Body of pancreas (tissue), 4 donors: ENCODE results near the gene CAMK1D.

Experiments
- CTCF ChIP-seq, 7 experiments: fragments of 450-650 bp in 4 of 7; fragments of 200-600 bp in 3 of 7; sonication (generic) in 3 of 7; IDR thresholded peaks; one replicate each; pipeline ENCODE4 v1.5.1; 2016 to 2019; ENCODE audit warnings: antibody characterized with exemption in 7 of 7
- POLR2A ChIP-seq, 3 donors: fragments of 450-650 bp; IDR thresholded peaks; one replicate each; pipeline ENCODE4 v1.6.1; 2016; ENCODE audit warnings: antibody characterized with exemption in 3 of 3, mild to moderate bottlenecking in 2 of 3

GRCh38 chr10:12471135-12471534 lies 121.8 kb downstream of the CAMK1D start:
- TF ChIP-seq CTCF (IDR thresholded peaks at IDR 0.05): no peak
- TF ChIP-seq POLR2A (IDR thresholded peaks at IDR 0.05): no peak
